Measurements from ENCODE around the gene RHBDD1. TPM values are rescaled to one million over a fixed set of nuclear protein-coding genes. Genes with fewer than 3 reads are reported as not detected.

The RHBDD1 gene
- total and polyA plus RNA-seq, 11 donors = 4.7 to 44.5 (median 32.6) TPM

DNA sequence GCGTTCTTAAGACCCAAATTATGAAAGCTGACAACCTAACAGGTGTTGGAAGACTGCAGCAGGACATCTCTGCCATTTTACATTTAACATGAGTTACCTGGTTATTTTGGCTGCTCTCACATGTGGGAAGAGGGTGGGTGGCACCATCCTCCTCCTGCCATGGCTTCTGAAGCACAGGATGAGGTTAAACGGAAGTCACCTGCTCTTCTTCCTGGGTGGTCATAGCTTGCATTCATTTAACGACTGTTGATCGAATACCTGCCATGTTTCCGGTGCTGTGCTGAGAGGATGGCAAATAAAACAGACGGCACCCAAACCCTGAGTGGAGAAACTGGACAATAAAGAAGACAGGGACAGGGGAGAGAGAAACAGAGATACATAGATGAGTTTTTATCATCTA lies 118.0 kb downstream of the RHBDD1 start:
- no peaks in the 10 kb centered on the region for H3K27me3 ChIP-seq
- TF ChIP-seq CTCF (IDR thresholded peaks at IDR 0.05) (no peak), POLR2A (IDR thresholded peaks at IDR 0.05) (no peak)
- DNase-seq (no peak), ATAC-seq (no peak)
- H3K4me1 ChIP-seq = peaks cover 0 to 9% (median 0%) of the 10 kb centered on the region in 12 donors
- H3K9me3 ChIP-seq = peaks cover 0 to 14% (median 0%) of the 10 kb centered on the region in 12 donors
- H3K27ac ChIP-seq = no peak overlapping the region
- no peaks in the 10 kb centered on the region for H3K36me3 ChIP-seq
- WGBS, 4 donors = 93 to 96% (median 95%) methylated on average over 6 of the region's 6 CpGs
- intact Hi-C loops (cut with DNase I) = no loop called here
- no peak overlapping the region for H3K4me3 ChIP-seq

- Histone ChIP-seq H3K4me1 (peaks cover 0 to 9% (median 0%) of the 10 kb centered on the region in 12 donors), H3K36me3 (no peaks in the 10 kb centered on the region), H3K27me3 (no peaks in the 10 kb centered on the region), H3K9me3 (peaks cover 0 to 26% (median 0%) of the 10 kb centered on the region in 12 donors), H3K4me3 (no peak overlapping the region), H3K27ac (peak overlapping the region in 1 of 12 donors; percentile 7)
- ATAC-seq = peak; percentile 70 to 81 (median 74)
- TF ChIP-seq POLR2A (IDR thresholded peaks at IDR 0.05) (no peak), CTCF (IDR thresholded peaks at IDR 0.05) (no peak)
- 11 to 27% (median 20%) methylated on average over 1 of the region's 1 CpG for WGBS, 4 donors
- DNase-seq = no peak
- intact Hi-C loops (cut with DNase I) = no loop called here
Measured at GRCh38 chr2:226956659-226957058, 120.8 kb downstream of the RHBDD1 start.

GRCh38 chr2:226959418-226959817 lies 123.6 kb downstream of the RHBDD1 start:
- Histone ChIP-seq H3K36me3 (no peaks in the 10 kb centered on the region), H3K27ac (no peak overlapping the region), H3K4me1 (peaks cover 0 to 13% (median 0%) of the 10 kb centered on the region in 12 donors), H3K9me3 (peaks cover 0 to 26% (median 0%) of the 10 kb centered on the region in 12 donors), H3K4me3 (no peak overlapping the region), H3K27me3 (no peaks in the 10 kb centered on the region)
- no peak for ATAC-seq
- TF ChIP-seq CTCF (IDR thresholded peaks at IDR 0.05) (no peak), POLR2A (IDR thresholded peaks at IDR 0.05) (no peak)
- intact Hi-C loops (cut with DNase I) = no loop called here
- DNase-seq = no peak
- 84 to 95% (median 92%) methylated on average over 1 of the region's 1 CpG for WGBS, 4 donors

DNA sequence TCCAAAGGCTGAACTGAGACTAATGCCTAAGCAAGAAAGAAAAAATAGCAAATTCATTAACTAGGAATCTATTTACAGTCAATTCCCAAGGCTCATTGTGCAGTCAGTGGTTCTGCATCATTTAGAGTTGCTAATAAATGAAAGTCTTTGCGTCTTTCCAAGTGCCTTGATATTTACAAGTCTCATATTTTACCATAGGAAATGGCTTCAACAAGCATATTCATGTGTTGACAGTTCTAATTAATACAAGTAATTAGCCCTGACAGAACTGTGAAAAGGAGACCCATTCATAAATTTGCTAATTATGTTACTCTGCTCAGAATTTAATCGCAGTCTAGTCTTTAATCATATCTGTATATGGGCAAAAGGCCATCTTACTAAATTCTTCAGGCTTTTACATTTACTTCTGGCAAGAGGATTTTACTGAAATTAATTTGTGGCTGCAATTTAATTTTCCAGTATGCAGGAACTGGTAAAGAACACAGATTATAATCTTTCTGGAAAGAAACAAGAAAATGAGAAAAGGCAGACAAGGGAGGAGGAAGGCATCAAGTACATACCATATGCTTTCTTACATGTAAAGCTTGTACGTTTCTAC lies 126.4 kb downstream of the RHBDD1 start:
- Histone ChIP-seq H3K4me3 (no peak overlapping the region), H3K27me3 (no peaks in the 10 kb centered on the region), H3K27ac (no peak overlapping the region), H3K36me3 (no peaks in the 10 kb centered on the region), H3K4me1 (peaks cover 0 to 4% (median 0%) of the 10 kb centered on the region in 12 donors), H3K9me3 (peaks cover 0 to 24% (median 0%) of the 10 kb centered on the region in 12 donors)
- TF ChIP-seq POLR2A (IDR thresholded peaks at IDR 0.05) = no peak
- no peak for TF ChIP-seq CTCF (IDR thresholded peaks at IDR 0.05)
- intact Hi-C loops (cut with DNase I) = loop anchor here in 1 of 10 donors (10.0 kb wide), 1 partner anchor 127 kb away; the partner anchor contains the start of gene RHBDD1
- 92 to 95% (median 94%) methylated on average over 3 of the region's 3 CpGs for WGBS, 4 donors
- ATAC-seq = no peak
- DNase-seq = no peak

Measured in heart left ventricle (tissue), 16 donors.